Heart right ventricle (tissue), 16 donors: Measurements from ENCODE around the gene SLC35G2. TPM values are rescaled to one million over a fixed set of nuclear protein-coding genes. Genes with fewer than 3 reads are reported as not detected.
A peak's percentile ranks its signal among the peaks of the same experiment; 100 is the strongest.

Experiments
- ATAC-seq, 8 donors: fragments of 200-7000 bp; cut with Tn5 transposase; one replicate each; pipeline ENCODE4 v1.9.1; 2020; ENCODE audit warnings: mild to moderate bottlenecking in 8 of 8, moderate library complexity in 8 of 8, moderate number of reproducible peaks in 1 of 8
- DNase-seq, 2 donors: peaks; one replicate each; pipeline ENCODE4 v3.0.0-alpha.2; 2020
- H3K27ac ChIP-seq, 10 donors: fragments of 200-600 bp; sonication (generic) in 2 of 10; one replicate each; pipeline versions ENCODE4 v1.5.0 to v1.8.0; 2020 to 2022; ENCODE audit warnings: mild to moderate bottlenecking in 3 of 10
- H3K27me3 ChIP-seq, 7 donors: fragments of 200-600 bp; one replicate each; pipeline ENCODE4 v1.8.0; 2021 to 2022; ENCODE audit warnings: mild to moderate bottlenecking in 2 of 7
- H3K36me3 ChIP-seq, 9 donors: fragments of 200-600 bp; sonication (generic) in 1 of 9; one replicate each; pipeline versions ENCODE4 v1.5.0 to v1.8.0; 2020 to 2022; ENCODE audit warnings: mild to moderate bottlenecking in 2 of 9
- H3K4me1 ChIP-seq, 9 donors: fragments of 200-600 bp; sonication (generic) in 1 of 9; one replicate each; pipeline versions ENCODE4 v1.5.0 to v1.8.0; 2020 to 2022; ENCODE audit warnings: mild to moderate bottlenecking in 4 of 9
- H3K4me3 ChIP-seq, 10 donors: fragments of 200-600 bp; sonication (generic) in 2 of 10; one replicate each; pipeline versions ENCODE4 v1.5.0 to v1.8.0; 2020 to 2022; ENCODE audit warnings: mild to moderate bottlenecking in 7 of 10, moderate library complexity in 2 of 10
- H3K9me3 ChIP-seq, 11 donors: fragments of 200-600 bp in 10 of 11; sonication (generic) in 2 of 11; one replicate each; pipeline versions ENCODE4 v1.5.0 to v1.8.0; 2013 to 2022; ENCODE audit warnings: mild to moderate bottlenecking in 2 of 11, control low read depth in 1 of 11, moderate library complexity in 1 of 11
- CTCF ChIP-seq, 9 donors: fragments of 200-600 bp; sonication (generic) in 2 of 9; IDR thresholded peaks; one replicate each; pipeline versions ENCODE4 v1.5.0 to v1.8.0; 2021 to 2022; ENCODE audit warnings: antibody characterized with exemption in 9 of 9, mild to moderate bottlenecking in 5 of 9, moderate library complexity in 1 of 9
- WGBS, 2 donors: extraction: QIAGEN DNeasy Blood & Tissue Kit; methylation state at CpG; one replicate each; pipeline ENCODE4 v1.1.7; 2013; ENCODE audit warnings: inconsistent platforms in 1 of 2; 5-methylcytosine and 5-hydroxymethylcytosine counted together
- intact Hi-C, 10 donors: fragments of 100-400 bp; cut with DNase I; formaldehyde crosslinking; loops; one replicate each; pipeline versions ENCODE4 v1.11.1 to v1.14.2; 2022
- polyA plus RNA-seq, 2 donors: library from polyadenylated mRNA; stranded (reverse); fragments of 200-250 nt; gene quantifications; one replicate each; pipeline ENCODE4 v1.2.3, GENCODE V29; 2013
- total RNA-seq, 10 donors: library from RNA; stranded (reverse); fragmentation: NEBNext Ultra II Directional in 3 of 10; extraction: Animal tissue kit (Norgen Biotek cat#: 25700) in 3 of 10; gene quantifications; one replicate each; pipeline versions ENCODE4 v1.2.1 to v1.2.4, GENCODE V29; 2021 to 2023
- donor health status: Arrhythmogenic right ventricular cardiomyopathy.
- donor health status: ischemic (EF 13 %, LVEDD 7.1; RV severe dilation, severe dysfunction).
- donor health status: healthy with polysubstance abuse.
- donor health status: DM: no; HTN: yes; CAD: no.
- donor health status: DM: no; HTN: no; CAD: no.
- donor health status: ischemic (EF 25% LVEDD 6.9; RV normal size, moderate dysfunction).
- donor health status: ischemic (EF 25% LVEDD 5.7; RV mildly dilated, moderate dysfunction).
- donor health status: healthy.
- donor health status: DM: yes; HTN: yes; CAD: no.
- donor health status: Ischemic cardiomyopathy.
- donor health status: ischemic (EF 35%, LVEDD 5.7; RV mildly dilated, moderate dysfunction).
- donor health status: nonischemic (EF 11% LVEDD 7.7; RV severe dilation, severe dysfunction).
- donor health status: DM: yes; HTN: yes; CAD: no.
- donor health status: PGD.
- donor health status: ischemic (EF 29% LVEDD 5.4; RV normal size, mild dysfunction).
- donor health status: nonischemic (EF 23%, LVEDD 6.1; RV moderate dilation, normal function).

The SLC35G2 gene
- total and polyA plus RNA-seq, 12 donors: 1.7 to 5.6 (median 2.6) TPM

GRCh38 chr3:136882571-136882970 is 63.6 kb downstream of the SLC35G2 start:
- Histone ChIP-seq H3K36me3 (no peaks in the 10 kb centered on the region), H3K4me3 (no peak overlapping the region), H3K4me1 (peaks cover 0 to 37% (median 7%) of the 10 kb centered on the region in 9 donors), H3K9me3 (peaks cover 0 to 7% (median 0%) of the 10 kb centered on the region in 11 donors), H3K27me3 (no peaks in the 10 kb centered on the region), H3K27ac (no peak overlapping the region)
- DNase-seq (no peak), ATAC-seq (no peak)
- 85 to 86% methylated on average over 1 of the region's 1 CpG for WGBS, 2 donors
- intact Hi-C loops: no loop called here
- TF ChIP-seq CTCF (IDR thresholded peaks at IDR 0.05): no peak

GRCh38 chr3:136883967-136884720 is 65.2 kb downstream of the SLC35G2 start:
- peak overlapping the region in 1 of 10 donors; percentile 11 for H3K27ac ChIP-seq
- H3K4me3 ChIP-seq: no peak overlapping the region
- DNase-seq: no peak
- peaks cover 0 to 30% (median 7%) of the 10 kb centered on the region in 9 donors for H3K4me1 ChIP-seq
- WGBS, 2 donors: 88 to 94% methylated on average over 9 of the region's 9 CpGs
- peaks cover 0 to 2% (median 0%) of the 10 kb centered on the region in 9 donors for H3K36me3 ChIP-seq
- no peak for TF ChIP-seq CTCF (IDR thresholded peaks at IDR 0.05)
- intact Hi-C loops: no loop called here
- H3K27me3 ChIP-seq: no peaks in the 10 kb centered on the region
- no peak for ATAC-seq
- H3K9me3 ChIP-seq: peaks cover 0 to 6% (median 0%) of the 10 kb centered on the region in 11 donors

- H3K27me3 ChIP-seq: no peaks in the 10 kb centered on the region
- intact Hi-C loops: no loop called here
- H3K4me1 ChIP-seq: peaks cover 0 to 30% (median 7%) of the 10 kb centered on the region in 9 donors
- TF ChIP-seq CTCF (IDR thresholded peaks at IDR 0.05): no peak
- DNase-seq: no peak
- no peak overlapping the region for H3K4me3 ChIP-seq
- peak overlapping the region in 1 of 10 donors; percentile 71 for H3K27ac ChIP-seq
- H3K36me3 ChIP-seq: peaks cover 0 to 5% (median 0%) of the 10 kb centered on the region in 9 donors
- peaks cover 0 to 5% (median 0%) of the 10 kb centered on the region in 11 donors for H3K9me3 ChIP-seq
- WGBS, 2 donors: 76 to 85% methylated on average over 5 of the region's 5 CpGs
- no peak for ATAC-seq
Measured at GRCh38 chr3:136885357-136886213, 66.7 kb downstream of the SLC35G2 start.

- ATAC-seq (peak in 1 of 8 donors; percentile 55), DNase-seq (no peak)
- Histone ChIP-seq H3K4me1 (peaks cover 0 to 37% (median 21%) of the 10 kb centered on the region in 9 donors), H3K9me3 (peaks cover 0 to 23% (median 0%) of the 10 kb centered on the region in 11 donors), H3K36me3 (peaks cover 0 to 10% (median 0%) of the 10 kb centered on the region in 9 donors), H3K27ac (no peak overlapping the region), H3K27me3 (no peaks in the 10 kb centered on the region), H3K4me3 (no peak overlapping the region)
- TF ChIP-seq CTCF (IDR thresholded peaks at IDR 0.05): no peak
- 84 to 86% methylated on average over 24 of the region's 24 CpGs for WGBS, 2 donors
- intact Hi-C loops: no loop called here
Measured at GRCh38 chr3:136889947-136890346, 71.0 kb downstream of the SLC35G2 start.
